Measurements from ENCODE around the gene PIWIL4.
"Not testable (repeated sequence)": the region's sequence is repeated elsewhere in the genome, so short reads cannot be mapped to it uniquely, and the experiment has no call there.

The PIWIL4 gene

DNA sequence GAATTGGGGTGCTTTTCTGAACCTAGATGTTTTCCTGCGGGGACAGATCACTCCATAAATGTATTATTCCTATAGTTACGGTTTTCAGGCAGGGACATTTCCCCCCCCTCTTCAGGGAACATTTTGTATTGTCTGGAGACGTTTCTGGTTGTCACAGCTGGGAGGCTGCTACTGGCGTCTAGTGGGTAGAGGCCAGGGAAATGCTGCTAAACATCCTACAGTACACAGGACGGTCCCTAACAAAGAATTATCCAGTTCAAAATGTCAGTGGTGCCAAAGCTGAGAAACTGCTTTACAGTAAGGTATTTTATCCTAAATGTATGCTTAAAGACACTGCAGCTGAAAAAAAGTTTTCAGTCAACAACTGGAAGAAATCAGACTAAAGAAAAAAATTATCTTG is 19.4 kb downstream of the PIWIL4 start:
- no peak for DNase-seq

- DNase-seq: no peak
Measured at GRCh38 chr11:94586978-94587377, 19.8 kb downstream of the PIWIL4 start.

GRCh38 chr11:94588366-94588942 is 21.3 kb downstream of the PIWIL4 start:
- no peak for DNase-seq

DNA sequence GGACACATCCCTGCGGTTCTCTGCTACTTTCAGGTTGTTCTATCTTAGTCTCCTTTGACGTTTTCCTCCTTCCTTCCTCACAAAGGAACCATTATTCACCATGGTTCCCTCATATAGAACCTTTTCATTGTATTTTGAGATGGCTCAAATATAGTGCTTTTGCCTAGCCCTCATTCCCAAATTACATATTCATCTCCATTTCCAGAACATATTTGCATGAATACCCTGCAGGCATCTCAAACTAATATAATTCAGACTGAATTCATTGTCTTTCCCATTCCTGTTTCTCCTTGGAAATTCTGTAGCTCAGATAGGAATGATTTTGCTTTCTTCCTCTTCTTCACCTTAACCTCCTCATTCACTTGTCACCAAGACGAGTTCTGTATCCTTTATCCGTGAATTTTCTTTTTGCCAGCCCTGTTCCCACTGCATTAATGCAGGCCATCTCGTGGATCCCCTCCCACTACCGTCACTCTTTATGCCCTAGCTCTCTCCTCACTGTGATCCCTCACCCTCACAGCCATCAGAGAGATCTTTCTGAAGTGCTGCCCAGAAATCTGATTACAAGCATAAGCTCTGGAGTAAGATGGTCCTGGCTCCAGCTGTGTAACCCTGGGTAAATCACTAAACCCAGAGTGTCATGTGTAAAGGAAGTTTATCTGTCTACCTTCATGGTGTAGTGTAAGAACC is 23.3 kb downstream of the PIWIL4 start:
- no peak for DNase-seq

- DNase-seq: no peak
Measured at GRCh38 chr11:94593030-94593429, 25.9 kb downstream of the PIWIL4 start.

- peak; percentile 56 for DNase-seq
Measured at GRCh38 chr11:94595076-94595475, 27.9 kb downstream of the PIWIL4 start.

GRCh38 chr11:94597896-94598295 is 30.7 kb downstream of the PIWIL4 start:
- no peak for DNase-seq

GRCh38 chr11:94599510-94599909 is 32.3 kb downstream of the PIWIL4 start:
- DNase-seq: no peak

DNA sequence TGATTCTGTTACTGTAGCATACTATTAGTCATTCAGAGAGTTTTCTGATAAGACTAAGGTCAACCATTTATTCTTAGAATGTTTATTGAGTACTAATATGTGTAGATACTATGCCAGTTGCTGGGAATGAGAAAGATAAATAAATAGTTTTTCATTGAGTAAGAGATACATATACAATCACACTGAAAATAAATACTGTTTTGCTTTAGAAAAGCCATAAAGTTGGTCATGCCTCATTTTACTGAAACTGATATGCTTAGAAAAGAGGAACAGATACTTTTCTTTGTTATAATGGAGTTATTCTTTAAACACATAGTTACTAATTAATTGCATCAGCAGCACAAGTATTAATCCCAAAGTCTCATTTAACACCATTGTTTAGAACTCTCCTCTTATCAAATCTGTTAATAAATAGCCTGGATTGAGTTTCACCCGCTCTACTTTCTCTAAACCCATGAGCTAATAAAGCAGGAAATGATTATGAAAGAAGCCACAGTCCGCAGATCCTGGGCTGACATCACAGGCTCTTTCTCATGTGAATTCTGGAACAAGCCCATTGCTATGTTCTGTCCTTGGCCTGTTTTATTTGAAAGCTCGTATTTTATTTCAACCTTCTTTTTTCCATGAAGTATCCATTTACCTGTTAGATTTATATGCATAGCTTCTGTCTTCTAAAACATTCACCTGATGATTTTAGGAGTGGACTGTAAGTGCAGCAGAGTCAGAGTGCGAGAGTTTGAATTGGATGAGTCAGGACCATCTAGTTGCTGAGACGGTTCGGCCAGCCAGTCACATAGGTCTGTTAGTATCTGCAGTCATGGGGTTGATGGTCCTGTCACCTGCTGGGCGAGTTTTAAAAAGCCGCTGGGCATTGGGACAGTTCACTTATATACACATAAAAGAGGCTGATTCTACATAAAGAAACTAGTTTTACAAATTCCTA is 35.5 kb downstream of the PIWIL4 start:
- no peak for DNase-seq

GRCh38 chr11:94603587-94603986 is 36.4 kb downstream of the PIWIL4 start:
- no peak for DNase-seq

DNA sequence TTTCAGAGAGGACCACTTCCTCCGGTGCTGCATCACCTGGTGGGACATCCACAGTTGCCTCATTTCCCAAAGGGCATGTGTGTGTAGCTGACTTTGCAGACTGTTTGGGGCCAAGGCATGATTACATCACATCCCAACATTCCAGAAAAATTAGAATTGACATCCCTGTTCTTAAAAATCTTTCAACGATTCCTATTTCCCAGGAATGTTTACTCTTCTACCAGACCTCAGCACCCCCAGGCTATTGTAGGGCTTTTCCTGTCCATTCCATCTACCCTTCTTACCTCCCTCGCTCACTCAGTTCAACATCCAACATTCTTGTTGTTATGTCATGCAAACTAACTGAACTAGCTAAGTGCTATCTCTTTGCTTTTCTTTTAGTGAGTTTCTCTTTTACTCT is 37.3 kb downstream of the PIWIL4 start:
- DNase-seq: no peak

- DNase-seq: no peak
Measured at GRCh38 chr11:94613120-94613519, 46.0 kb downstream of the PIWIL4 start.

DNA sequence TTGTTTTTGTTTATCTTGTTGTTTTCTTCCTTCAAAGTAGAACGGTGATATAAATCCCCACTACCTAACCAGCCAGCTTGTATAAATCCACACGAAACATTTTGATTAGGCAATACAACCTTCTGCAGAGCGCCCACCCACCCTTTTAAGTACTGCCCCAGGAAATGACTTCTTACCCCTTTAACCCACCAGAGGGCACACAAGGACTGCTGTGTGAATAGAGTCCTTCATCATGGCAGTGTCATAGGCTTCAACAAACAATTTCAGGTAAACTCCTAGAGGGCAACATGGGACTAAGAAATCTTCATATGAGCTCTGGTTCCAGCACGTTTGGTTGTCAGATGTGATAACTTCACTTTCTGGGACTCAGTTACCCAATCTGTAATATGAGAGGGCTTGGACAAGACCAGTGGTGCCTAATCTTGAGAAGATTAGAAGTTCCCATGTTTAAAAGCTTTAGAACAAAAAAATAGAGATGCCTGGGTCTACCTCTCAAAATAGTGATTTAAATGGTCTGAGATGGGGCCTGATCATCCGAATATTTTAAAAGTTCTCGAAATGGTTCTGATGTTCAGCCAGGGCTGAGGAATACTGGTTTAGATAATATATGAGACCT is 56.1 kb downstream of the PIWIL4 start:
- DNase-seq: peak; percentile 64

GRCh38 chr11:94625422-94625821 is 58.3 kb downstream of the PIWIL4 start:
- DNase-seq: not testable (repeated sequence)

- DNase-seq: not testable (repeated sequence)
Measured at GRCh38 chr11:94627003-94627560, 59.9 kb downstream of the PIWIL4 start.

DNA sequence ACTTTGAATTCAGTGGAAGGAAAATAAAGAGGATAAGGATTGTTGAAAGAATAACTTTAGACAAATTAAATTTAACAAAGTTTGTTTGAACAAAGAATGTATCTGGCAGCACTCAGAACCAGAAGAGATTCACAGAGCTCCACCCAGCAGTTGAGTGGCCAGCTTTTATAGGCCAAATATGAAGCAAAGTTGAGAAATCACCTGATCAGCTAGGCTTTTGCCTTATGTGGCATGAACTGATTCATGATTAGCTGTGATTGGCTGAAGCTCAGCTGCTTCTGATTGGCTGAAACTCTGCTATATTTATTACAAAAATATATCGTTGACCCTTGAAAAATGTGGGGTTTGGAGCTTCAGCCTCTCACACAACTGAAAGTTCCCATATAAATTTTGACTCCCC is 62.6 kb downstream of the PIWIL4 start:
- DNase-seq: no peak

GRCh38 chr11:94630221-94630620 is 63.1 kb downstream of the PIWIL4 start:
- no peak for DNase-seq

- DNase-seq: no peak
Measured at GRCh38 chr11:94632356-94632755, 65.2 kb downstream of the PIWIL4 start.

- DNase-seq: no peak
Measured at GRCh38 chr11:94635072-94635471, 67.9 kb downstream of the PIWIL4 start.

GRCh38 chr11:94636388-94636949 is 69.3 kb downstream of the PIWIL4 start:
- no peak for DNase-seq

- no peak for DNase-seq
Measured at GRCh38 chr11:94638301-94638901, 71.2 kb downstream of the PIWIL4 start.

- DNase-seq: no peak
Measured at GRCh38 chr11:94638902-94639373, 71.8 kb downstream of the PIWIL4 start.

Measured in NCI-H524 treated with DMSO at 0.1 percent for 48 hours (cell line).